RPMI8226 (cell line): ENCODE measurements around the gene KCNJ11.
"Not testable (repeated sequence)": the region's sequence is repeated elsewhere in the genome, so short reads cannot be mapped to it uniquely, and the experiment has no call there.

Experiments used
- DNase-seq: peaks from one replicate; pipeline ENCODE4 v3.0.0-alpha.2; 2015

KCNJ11 gene

DNA sequence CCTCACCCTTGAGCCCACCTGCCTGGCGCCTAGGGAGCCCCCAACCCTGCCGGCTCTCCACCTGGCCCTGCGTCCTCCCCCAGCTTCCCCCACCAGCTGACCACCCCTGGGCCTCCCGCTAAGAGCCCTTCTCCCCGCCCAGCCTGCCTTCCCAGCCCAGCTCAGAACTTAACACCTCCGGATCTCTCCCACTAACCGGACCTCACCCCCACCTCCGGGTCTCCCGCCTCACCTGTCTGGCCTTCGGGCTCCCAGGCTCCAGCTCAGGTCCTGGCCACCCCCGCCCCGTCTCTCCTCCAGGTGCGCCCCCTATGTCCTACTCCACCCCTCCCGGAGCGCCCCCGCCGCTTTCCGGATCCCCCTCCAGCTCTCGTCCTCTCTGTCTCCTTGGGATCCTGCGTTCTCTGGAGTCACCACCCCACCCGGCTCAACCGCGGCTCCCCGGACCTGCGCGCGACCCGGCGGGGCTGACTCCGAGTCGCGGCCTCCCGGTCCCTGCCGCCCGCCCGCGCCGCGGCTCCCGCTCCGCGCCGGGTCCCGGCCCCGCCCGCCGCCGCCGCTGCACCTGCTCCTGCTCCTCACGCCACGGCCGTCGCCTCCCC lies at the start of gene KCNJ11:
Gene KCNJ11, minus strand, starts transcription at position 51 of the 602 bp plus-strand sequence. CDS start 568 bp downstream, outside the sequence.
- peak; percentile 27 for DNase-seq

DNA sequence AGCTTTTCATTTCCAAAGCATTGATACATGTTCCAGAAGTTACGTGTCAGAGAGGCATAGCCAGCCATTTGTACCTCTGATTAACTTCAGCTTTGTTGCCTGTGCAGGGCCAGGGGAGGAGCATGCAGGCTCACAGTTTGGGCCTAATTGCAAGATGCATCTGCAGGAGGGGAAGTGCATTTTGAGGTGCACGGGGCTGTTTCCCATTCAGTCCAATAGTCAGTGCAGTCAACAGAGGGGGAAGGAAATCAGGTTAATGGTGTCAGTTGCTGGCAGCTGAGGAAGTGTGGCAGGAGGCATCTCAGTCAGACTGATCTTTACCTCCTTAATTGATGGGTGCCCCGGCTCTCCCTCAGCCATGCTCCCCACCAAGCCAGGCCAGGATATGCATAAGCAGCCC lies 48.9 kb upstream of the KCNJ11 start:
- no peak for DNase-seq

DNA sequence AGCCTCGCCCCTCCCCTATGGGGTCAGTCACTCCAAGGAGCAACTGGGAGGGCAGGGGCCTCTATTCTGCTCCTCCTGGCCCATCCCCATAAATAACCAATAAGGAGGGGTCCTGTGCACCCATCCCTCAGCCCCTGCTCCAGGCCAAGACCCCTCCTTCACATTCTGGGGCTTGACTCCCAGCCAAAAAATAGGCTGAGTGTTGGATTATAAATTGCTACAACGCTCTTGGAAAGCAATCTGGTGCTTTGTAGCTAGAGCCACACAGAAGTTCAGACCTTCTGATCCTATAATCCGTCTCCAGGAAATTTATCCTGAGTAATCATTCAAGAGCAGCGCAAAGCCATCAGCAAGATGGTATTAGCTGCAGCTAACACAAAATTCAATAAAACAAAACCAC lies 45.6 kb upstream of the KCNJ11 start:
- no peak for DNase-seq

DNA sequence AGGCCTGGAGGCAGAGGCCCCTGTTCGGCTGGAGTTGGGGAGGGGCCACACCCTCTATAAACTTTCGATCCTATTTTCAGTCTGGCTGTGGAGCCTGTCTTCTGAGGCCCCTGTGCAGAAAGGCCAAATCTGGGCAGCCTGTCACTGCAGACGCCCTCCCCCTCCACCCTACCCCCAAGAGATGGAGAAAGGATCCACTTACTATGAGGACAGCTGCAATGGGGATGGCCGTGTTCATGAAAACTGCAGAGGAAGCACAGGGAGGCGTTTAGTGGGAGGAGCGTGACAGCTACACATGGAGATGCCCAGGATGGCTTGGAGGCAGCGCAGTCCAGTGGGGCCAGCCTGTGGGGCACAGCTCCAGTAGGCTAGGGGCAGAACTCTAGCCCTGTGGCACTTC lies 43.5 kb upstream of the KCNJ11 start:
- no peak for DNase-seq

DNA sequence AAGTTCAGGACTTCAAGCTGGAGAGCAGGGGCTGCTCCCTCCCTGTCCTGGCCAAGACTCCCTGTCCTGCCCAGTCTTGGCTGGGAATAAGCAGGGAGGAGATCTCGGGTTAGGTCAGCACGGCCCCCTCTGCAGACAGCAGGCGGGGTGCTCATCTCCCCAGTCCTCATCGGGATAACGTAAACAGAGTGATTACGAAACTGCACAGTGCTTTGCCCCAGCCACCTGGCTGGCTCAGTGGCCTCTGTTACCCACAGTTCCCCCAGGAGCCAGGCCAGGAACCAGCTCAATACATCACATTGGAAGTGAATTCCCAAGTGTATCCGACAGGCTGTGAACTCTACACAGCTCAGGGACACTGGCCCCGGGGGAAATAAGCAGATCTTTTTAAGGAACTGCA lies 42.7 kb upstream of the KCNJ11 start:
- no peak for DNase-seq

DNA sequence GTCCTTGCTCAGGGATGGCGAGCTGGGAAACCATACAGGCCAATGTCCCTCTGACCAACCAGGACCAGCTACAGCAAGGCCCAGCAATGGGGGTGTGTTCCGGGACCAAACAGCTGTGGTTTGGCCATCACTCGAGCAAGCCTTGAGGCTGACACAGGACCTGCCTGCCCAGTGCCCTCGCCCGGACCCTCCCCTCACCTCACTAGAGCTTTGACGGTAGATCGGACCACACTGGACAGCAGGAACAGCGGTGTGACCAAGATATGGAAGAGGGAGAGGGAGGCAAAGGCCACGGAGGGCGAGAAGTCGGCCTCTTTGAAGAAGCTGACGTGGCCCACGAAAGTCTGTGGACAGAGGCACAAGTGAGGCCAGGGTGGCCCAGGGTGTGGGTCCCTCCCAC lies 42.2 kb upstream of the KCNJ11 start:
- no peak for DNase-seq

DNA sequence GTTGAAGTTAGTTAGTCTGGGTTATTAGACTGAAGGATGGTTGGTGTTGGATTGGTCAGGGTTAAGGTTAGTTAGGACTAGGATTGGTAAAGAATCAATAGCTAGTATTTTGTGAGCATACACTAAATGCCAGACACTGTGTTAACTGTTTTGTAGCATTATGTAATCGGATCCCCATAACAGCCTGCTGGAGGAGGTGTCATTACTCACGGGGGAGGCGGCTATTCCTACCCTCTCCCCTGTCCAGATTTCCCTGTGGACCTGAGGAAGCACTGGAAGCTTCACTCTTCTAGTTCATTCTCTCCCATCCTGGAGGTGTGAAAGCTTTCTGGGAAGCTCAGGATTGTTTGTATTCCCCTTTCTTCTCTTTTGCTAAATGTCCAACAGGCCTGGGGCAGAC lies 40.5 kb upstream of the KCNJ11 start:
- no peak for DNase-seq

DNA sequence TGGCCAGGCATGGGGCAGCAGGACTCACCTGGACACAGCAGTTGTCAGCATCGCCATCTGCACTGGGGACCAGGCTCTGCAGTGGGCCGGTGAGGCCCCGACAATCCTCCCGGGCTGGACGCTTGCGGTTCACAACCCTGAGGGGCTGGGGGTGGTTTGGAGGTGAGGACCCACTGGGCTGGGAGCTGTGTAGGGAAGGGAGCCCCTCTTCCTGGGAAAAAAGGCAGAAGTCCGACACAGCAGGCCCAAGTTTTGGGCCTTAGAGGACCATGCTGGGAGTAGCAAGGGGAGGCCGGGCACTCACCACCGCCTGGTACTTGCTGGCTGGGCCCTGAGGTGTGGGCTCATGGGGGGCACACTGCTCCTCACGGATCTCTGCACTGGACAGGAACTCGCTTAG lies 39.8 kb upstream of the KCNJ11 start:
- DNase-seq, result no peak

DNA sequence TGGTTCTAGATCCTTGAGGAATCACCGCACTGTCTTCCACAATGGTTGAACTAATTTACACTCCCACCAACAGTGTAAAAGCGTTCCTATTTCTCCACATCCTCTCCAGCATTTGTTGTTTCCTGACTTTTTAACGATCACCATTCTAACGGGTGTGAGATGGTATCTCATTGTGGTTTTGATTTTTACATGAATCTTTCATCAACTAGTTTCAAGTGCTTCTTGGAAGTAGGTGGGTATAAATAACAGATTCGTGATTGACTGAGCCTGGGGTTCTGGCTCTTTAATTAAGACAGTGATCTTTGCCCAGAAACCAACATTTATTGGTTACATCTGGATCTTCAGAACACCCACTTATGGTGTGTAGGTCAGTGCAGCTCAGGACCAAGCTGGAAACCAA lies 37.8 kb upstream of the KCNJ11 start:
- not testable (repeated sequence) for DNase-seq

DNA sequence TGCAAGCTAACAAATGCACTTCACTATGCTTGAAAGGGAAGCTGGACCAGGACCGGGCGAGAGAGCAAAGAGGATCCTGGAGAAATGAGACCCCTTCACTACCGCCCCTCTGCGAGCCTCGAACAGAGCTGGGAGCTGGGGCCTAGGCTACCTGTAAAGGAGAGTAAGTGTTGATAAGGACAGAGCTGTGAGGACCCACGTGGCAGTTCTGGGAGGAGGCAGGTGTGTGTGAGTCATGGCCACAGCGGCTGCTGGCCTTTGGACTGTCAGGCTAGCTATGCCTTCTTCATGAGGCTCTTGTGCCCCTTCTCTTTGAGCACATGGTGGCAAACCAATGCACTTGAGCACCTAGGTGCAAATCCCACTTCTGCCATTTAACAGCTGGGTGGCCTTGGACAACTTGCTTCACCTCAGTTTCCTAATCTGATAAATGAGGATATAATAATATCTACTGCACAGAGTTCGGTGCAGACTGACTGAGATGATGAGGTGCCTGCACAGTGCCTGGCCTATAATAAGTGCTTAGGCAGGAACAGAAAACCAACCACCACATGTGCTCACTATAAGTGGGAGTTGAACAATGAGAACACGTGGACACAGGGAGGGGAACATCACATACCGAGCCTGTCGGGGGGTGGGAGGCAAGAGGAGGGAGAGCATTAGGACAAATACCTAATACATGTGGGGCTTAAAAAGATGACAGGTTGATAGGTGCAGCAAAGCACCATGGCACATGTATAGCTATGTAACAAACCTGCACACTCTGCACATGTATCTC lies 35.3 kb upstream of the KCNJ11 start:
- DNase-seq, result peak; percentile 15

DNA sequence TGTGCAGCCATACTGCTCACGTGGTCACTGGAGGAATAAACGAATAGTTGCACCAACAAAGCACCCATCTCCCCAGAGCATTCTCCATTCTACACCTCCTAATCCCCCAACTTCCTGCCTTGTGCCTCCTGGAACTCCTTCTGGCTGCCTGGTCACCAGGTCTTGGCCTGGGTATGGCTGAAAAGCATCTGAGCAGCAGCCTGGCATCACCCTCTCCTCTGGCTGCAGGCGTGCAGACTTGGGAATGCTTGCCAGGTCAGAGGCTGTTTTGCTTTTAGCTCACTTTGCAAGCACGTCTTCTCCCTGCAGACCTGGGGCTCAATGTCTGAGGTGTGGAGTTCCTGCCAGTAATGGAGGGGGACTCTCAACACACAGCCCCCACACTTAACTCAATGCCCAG lies 33.3 kb upstream of the KCNJ11 start:
- no peak for DNase-seq

DNA sequence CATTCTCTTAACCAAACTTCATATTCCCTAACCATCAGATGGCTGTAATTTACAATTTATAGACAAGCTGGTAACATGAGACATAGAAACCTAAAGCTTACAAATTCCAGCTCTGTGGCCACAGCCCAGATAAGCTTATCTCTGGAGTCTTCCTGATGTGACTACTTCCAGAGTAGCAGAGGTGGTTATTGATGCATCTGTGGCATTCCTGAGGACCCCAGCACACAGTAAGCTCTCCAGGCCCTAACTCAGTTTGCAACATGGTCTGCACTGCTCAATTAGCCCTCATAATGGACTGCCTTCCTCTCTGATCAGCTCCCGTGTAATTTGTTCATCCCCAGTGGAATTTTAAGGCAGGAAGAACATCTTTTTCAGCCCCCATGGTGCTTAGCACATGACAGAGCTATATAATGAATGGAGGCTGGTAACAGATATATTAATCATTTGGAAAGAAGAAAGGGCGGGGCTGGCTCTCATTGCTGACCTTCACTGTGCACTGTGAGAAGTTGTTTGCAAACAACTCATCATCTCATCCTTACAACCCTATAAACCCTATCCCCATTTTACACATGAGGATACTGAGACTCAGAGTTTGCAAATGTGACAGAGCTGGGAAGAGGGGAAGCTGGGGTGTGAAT lies 30.1 kb upstream of the KCNJ11 start:
- no peak for DNase-seq

DNA sequence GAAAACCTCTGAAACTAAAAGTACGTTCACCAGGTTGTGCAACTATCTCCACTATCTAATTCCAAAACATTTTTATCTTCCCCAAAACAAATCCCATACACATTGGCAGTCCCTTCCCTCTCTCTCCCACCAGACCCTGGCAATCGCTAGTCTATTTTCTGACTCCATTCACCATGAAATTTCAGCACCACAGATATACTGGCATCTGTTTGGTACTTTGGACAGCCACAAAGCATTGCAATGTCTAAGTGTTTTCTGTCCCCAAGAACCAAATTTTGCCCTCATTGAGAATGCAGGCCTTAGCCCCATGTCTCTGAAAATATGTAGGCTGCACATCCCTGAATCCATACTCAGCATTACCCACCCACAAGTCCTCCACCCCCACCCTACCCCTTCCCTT lies 28.0 kb upstream of the KCNJ11 start:
- DNase-seq, result no peak

DNA sequence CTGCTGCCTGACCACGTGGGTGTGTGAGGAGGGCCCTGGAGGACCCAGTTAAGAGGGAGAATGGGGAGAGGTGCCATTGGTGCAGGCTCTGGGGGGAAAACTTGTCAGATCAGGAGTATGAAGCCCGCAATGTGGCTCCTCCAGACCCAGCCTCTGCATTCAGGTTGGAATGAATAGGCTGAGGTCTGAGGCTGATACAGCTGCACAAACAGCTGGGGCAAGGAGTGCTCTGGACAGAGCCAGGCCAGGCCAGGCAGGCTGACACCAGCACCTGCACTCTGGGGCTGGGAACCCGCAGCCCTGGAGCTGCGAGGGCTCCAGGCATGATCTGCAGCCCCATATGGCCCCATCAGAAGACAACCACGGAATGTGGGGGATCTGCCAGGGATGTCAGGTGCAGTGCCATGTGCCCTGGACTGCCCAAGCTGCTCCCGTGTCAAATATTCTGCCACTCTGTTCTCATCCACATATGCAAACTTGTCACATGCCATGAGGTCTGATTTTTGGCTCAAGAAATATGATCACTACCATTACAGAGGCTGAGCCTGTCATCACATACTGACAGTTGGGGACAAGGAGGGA lies 27.2 kb upstream of the KCNJ11 start:
- peak; percentile 53 for DNase-seq

DNA sequence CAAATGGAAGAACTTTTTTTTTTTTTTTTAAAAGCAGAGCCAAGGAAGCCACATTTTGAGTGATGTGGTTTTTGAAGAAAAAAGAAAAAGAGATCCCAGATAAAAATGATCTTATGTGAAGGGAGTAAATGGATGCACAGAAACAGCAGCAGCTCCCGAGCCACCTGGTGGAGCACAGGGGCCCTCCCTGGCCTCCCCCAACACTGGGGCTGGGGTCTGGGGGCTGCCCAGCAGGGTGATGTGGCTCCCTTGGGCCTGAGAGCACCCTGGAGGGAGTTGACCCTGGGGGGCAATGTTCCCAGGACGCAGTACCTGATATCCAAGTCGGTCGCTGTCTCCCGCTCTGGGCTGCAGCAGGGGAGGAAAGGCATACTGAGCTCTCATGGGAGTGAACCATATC lies 26.5 kb upstream of the KCNJ11 start:
- DNase-seq, result no peak

DNA sequence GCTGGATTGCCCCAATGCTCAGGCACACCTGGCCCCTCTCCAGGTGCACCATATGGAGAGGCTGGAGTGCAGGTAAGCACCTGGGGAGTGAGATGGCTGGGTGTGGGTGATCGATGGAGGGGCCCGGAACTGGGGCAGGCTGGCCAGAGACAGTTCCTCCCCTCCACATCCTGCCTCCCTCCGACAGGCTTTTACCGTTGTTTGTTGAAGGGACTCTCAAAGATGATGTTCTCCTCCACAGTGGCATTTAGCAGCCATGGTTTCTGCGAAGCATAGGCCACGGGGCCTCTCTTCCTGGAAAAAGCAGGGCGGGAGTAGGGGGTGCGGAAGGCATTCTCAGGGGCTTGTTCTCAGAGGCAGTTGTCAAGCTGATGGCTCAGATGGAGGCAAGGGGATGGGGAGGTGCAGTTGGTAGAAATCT lies 25.9 kb upstream of the KCNJ11 start:
- DNase-seq, result no peak

DNA sequence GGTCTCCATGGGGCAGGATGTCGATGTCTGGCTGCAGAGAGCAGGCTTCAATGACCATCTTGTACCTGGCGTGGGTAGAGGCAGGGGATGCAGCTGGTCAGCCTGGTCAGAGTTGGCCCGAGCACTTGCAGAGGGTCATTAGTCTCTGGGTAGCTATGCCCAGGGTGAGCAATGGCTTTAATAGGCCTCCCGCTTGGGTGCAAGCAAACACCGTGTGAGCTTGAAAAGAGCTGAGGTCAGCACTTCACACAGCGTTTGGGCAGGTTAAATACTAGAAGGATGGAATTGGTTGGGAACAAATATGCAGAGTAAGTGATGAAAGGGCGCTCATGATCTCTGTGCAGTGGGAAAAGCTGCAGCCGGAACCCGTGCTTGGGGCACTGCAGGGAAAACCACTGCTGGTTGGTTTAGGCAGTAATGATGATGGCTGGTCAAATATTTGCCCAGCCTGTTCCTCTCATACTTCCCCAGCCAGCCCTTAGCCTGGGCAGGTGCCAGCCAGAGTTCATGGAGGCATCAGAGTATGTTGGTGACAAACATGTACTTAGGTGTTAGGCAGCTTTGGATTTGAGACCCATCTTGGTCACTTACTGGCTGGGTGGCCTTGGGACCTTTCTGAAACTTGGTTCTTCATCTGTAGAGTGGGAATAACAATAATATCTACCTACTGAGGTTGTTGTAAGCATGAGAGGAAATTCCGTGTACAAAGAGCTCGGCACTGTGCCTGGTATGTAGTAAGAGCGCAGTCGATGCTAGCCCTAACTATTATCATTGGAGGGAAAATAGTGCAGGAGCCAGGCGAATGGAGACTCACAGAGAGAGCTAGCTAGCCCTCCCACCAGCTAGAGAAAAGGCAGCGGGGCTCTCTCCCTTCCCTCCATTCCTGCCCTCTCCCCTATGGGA lies 25.2 kb upstream of the KCNJ11 start:
- no peak for DNase-seq

DNA sequence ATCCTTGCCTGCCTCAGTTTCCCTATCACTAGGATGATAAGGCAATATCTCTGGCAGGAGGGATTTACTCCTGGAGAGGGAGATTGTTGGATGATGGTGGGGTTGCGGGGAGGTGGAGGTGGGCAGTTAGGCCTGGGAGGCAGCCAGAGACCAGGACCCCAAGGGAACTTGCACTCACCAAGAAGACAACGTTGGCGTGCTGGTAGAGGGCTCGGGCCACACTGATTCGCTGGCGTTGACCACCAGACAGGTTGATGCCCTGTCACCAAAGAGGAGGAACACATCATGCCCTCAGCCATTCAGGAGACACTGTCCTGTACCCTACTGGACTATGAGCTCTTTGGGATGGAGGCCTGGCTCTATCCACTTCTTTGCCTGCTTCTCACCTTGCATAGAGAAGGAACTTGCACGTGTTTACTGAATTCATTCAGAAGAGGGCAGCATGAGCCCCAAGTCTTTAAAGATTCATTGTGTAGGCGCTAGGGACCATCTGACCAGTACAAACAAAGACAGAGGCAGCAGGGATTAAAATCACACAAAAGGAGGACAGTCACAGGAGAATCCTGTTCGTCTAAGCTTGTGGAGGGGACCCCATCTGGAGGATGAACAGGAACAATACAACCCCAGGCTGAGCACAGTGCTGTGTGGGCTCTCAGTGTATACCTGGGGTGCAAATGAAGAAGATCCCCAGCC lies 24.2 kb upstream of the KCNJ11 start:
- DNase-seq, result no peak

DNA sequence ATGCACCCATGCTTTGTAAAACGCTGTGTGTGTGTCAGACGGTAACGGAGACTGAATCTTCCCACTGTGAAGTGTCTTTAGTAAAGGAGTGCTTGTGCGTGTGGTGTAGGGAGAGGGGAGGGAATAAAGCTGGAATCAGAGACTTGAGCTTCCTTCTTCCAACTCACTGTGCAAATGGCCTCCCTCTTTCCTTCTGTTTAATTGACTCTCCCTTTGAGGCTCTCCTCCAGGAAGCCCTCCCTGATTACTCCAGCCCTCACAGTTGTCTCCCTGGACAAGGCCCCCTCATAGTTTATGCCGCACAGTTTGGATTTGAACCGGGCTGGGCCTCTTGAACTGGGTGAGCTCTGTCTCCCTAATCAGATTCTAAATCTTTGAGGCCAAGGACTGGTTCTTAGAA lies 23.0 kb upstream of the KCNJ11 start:
- DNase-seq, result no peak

DNA sequence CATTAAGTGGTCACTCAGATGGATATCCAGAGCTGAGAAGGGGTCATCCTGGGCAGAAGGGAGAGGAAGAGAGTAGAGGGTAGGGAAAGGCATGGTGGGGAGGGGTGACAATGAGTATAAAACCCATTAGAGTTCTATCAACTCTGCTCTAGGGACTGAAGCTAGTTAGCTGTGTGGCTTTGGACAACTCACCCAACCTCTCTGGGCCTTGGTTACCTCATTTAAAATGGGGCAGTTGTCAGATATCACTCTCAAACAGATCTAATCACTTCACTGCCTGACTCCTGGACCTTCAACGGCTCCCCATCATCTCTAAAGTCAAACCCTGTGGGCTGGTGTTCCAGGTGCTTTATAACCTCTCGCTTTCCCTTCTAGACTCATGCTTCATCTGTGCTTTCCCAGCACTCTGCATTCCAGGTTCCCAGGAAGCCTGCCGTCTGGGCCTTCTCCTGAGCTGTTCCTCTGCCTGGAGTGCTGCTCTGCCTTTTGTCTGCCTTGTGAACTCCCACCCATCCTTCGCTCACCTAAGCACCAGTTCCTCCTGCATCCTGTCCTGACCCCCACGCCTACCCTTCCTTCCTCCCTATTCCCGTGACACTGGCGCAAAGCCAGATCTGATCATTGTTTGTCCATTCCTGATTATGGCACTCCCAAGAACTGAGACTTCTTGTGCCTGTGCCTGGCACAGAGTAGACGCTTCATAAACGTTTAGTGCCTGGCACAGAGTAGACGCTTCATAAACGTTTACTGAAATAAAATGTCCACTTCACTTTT lies 22.3 kb upstream of the KCNJ11 start:
- no peak for DNase-seq

DNA sequence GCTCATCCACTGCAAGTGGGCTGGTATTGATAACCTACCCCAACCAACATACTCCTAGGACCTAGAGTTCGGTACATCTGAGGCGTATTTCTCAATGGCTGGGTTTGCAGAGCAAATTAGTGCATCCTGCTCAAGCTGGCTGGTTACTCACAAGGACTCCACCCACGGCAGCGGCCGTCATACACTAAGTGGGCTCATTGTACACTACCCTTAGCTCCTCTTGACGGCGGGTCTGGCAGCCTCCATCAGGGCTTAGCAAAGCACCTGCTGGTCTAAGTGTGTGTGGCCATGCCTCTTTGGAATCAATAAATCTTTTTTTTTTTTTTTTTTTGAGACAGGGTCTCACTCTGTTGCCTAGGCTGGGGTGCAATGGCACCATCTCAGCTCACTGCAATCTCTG lies 20.2 kb upstream of the KCNJ11 start:
- no peak for DNase-seq
